Small intestine (tissue), 7 donors: ENCODE results near the gene ARHGAP4. TPM values are rescaled to one million over a fixed set of nuclear protein-coding genes. Genes with fewer than 3 reads are reported as not detected.
A peak's percentile ranks its signal among the peaks of the same experiment; 100 is the strongest.

Experiments
- DNase-seq, 2 donors: peaks; one replicate each; pipeline versions ENCODE4 v3.0.0 to v3.0.0-alpha.2; 2013
- FAIRE-seq: peaks from 2 replicates; lab custom pipeline; 2012; peaks lifted over from hg19 to GRCh38; lab: Jason Lieb, UNC
- H3K27ac ChIP-seq, 3 donors: one replicate each; pipeline ENCODE4 v1.5.1; 2013; ENCODE audit warnings: low read length in 2 of 3, mild to moderate bottlenecking in 2 of 3, control low read depth in 1 of 3, inconsistent platforms in 1 of 3, low read depth in 1 of 3, moderate library complexity in 1 of 3
- H3K27me3 ChIP-seq, 3 donors: one replicate each; pipeline ENCODE4 v1.6.1; 2013; ENCODE audit warnings: low read length in 3 of 3, inconsistent platforms in 1 of 3; ENCODE audit not compliant: control insufficient read depth in 3 of 3, insufficient read depth in 3 of 3
- H3K36me3 ChIP-seq, 3 donors: one replicate each; pipeline ENCODE4 v1.6.1; 2013; ENCODE audit warnings: low read length in 3 of 3, inconsistent platforms in 1 of 3, low read depth in 1 of 3, mild to moderate bottlenecking in 1 of 3, moderate library complexity in 1 of 3; ENCODE audit not compliant: control insufficient read depth in 3 of 3, insufficient read depth in 2 of 3
- H3K4me1 ChIP-seq, 3 donors: one replicate each; pipeline ENCODE4 v1.6.1; 2013; ENCODE audit warnings: low read length in 2 of 3, inconsistent platforms in 1 of 3, low read depth in 1 of 3, mild to moderate bottlenecking in 1 of 3, moderate library complexity in 1 of 3; ENCODE audit not compliant: control insufficient read depth in 3 of 3, insufficient read depth in 2 of 3
- H3K4me3 ChIP-seq, 3 donors: one replicate each; pipeline ENCODE4 v1.5.1; 2013; ENCODE audit warnings: low read length in 3 of 3, control low read depth in 1 of 3, inconsistent platforms in 1 of 3, low read depth in 1 of 3, mild to moderate bottlenecking in 1 of 3, moderate library complexity in 1 of 3
- H3K9me3 ChIP-seq, 2 donors: one replicate each; pipeline ENCODE4 v1.6.1; 2013; ENCODE audit warnings: low read depth in 1 of 2, low read length in 1 of 2; ENCODE audit not compliant: control insufficient read depth in 2 of 2, insufficient read depth in 1 of 2
- WGBS, 3 donors: extraction: QIAGEN DNeasy Blood & Tissue Kit; methylation state at CpG; one replicate each; pipeline ENCODE4 v1.1.7; 2013; 5-methylcytosine and 5-hydroxymethylcytosine counted together
- polyA plus RNA-seq, 4 donors: library from polyadenylated mRNA; stranded (reverse) in 3 of 4; unstranded in 1 of 4; fragments of 200-250 nt in 3 of 4; fragments of 120-200 nt in 1 of 4; gene quantifications; one replicate each; pipeline versions ENCODE4 v1.2.1 to v1.2.3, GENCODE V29; 2013
- donor health status: healthy with polysubstance abuse.
- donor health status: control.
- donor health status: control.
- donor health status: Bipolar disorder and iron deficiency.
- donor health status: healthy.

The ARHGAP4 gene
- polyA plus RNA-seq, 4 donors: 29.8 to 63.0 (median 49.0) TPM

GRCh38 chrX:153934762-153935325, 8.8 kb upstream of the ARHGAP4 start, which contains the start of gene NAA10:
Gene NAA10, minus strand, starts transcription at chrX:153935037. Its CDS starts 133 bp downstream, at chrX:153934904.
- Histone ChIP-seq H3K36me3 (peaks cover 0 to 39% (median 3%) of the 10 kb centered on the region in 3 donors), H3K9me3 (no peaks in the 10 kb centered on the region), H3K27ac (peak within 1 kb of the TSS in 2 of 3 donors; percentile 33 to 58), H3K27me3 (no peaks in the 10 kb centered on the region), H3K4me3 (peak within 1 kb of the TSS; percentile 56 to 89 (median 57)), H3K4me1 (peaks cover 0 to 3% (median 0%) of the 10 kb centered on the region in 3 donors)
- FAIRE-seq (no peak), DNase-seq (peak; percentile 72 to 83)
- WGBS, 3 donors: 0 to 18% (median 1%) methylated on average over 18 to 77 of the region's 87 CpGs

- H3K36me3 ChIP-seq: peaks cover 0 to 40% (median 3%) of the 10 kb centered on the region in 3 donors
- peaks cover 0 to 3% (median 0%) of the 10 kb centered on the region in 3 donors for H3K4me1 ChIP-seq
- no peaks in the 10 kb centered on the region for H3K9me3 ChIP-seq
- peak overlapping the region in 2 of 3 donors; percentile 33 to 58 for H3K27ac ChIP-seq
- WGBS, 3 donors: 4 to 28% (median 8%) methylated on average over 22 to 33 of the region's 33 CpGs
- H3K4me3 ChIP-seq: peak overlapping the region; percentile 56 to 89 (median 57)
- FAIRE-seq (no peak), DNase-seq (no peak)
- H3K27me3 ChIP-seq: no peaks in the 10 kb centered on the region
Observed at GRCh38 chrX:153934148-153934761, 8.2 kb upstream of the ARHGAP4 start.

GRCh38 chrX:153933748-153934147, 7.7 kb upstream of the ARHGAP4 start:
- H3K4me3 ChIP-seq: peak overlapping the region in 2 of 3 donors; percentile 56 to 89
- FAIRE-seq (no peak), DNase-seq (no peak)
- H3K9me3 ChIP-seq: no peaks in the 10 kb centered on the region
- H3K36me3 ChIP-seq: peaks cover 0 to 37% (median 3%) of the 10 kb centered on the region in 3 donors
- H3K27ac ChIP-seq: peak overlapping the region in 1 of 3 donors; percentile 58
- WGBS, 3 donors: 19 to 43% (median 24%) methylated on average over 6 to 7 of the region's 7 CpGs
- peaks cover 0 to 3% (median 3%) of the 10 kb centered on the region in 3 donors for H3K4me1 ChIP-seq
- no peaks in the 10 kb centered on the region for H3K27me3 ChIP-seq

- Histone ChIP-seq H3K27me3 (no peaks in the 10 kb centered on the region), H3K9me3 (no peaks in the 10 kb centered on the region), H3K4me1 (peaks cover 0 to 4% (median 3%) of the 10 kb centered on the region in 3 donors), H3K27ac (no peak overlapping the region), H3K4me3 (no peak overlapping the region), H3K36me3 (peaks cover 0 to 37% (median 3%) of the 10 kb centered on the region in 3 donors)
- no peak for DNase-seq
- no peak for FAIRE-seq
- 86 to 94% (median 89%) methylated on average over 9 to 13 of the region's 13 CpGs for WGBS, 3 donors
Observed at GRCh38 chrX:153932220-153932915, 6.3 kb upstream of the ARHGAP4 start.

- Histone ChIP-seq H3K36me3 (peaks cover 0 to 37% (median 3%) of the 10 kb centered on the region in 3 donors), H3K4me3 (no peak overlapping the region), H3K27ac (no peak overlapping the region), H3K4me1 (peaks cover 0 to 10% (median 3%) of the 10 kb centered on the region in 3 donors), H3K27me3 (no peaks in the 10 kb centered on the region), H3K9me3 (no peaks in the 10 kb centered on the region)
- DNase-seq (no peak), FAIRE-seq (no peak)
- 89 to 96% (median 95%) methylated on average over 13 of the region's 13 CpGs for WGBS, 3 donors
Observed at GRCh38 chrX:153931748-153932147, 5.7 kb upstream of the ARHGAP4 start.

- WGBS, 3 donors: 87 to 95% (median 88%) methylated on average over 7 to 8 of the region's 8 CpGs
- FAIRE-seq (no peak), DNase-seq (no peak)
- Histone ChIP-seq H3K27me3 (no peaks in the 10 kb centered on the region), H3K9me3 (no peaks in the 10 kb centered on the region), H3K4me1 (peaks cover 0 to 16% (median 3%) of the 10 kb centered on the region in 3 donors), H3K27ac (no peak overlapping the region), H3K4me3 (no peak overlapping the region), H3K36me3 (peaks cover 0 to 37% (median 3%) of the 10 kb centered on the region in 3 donors)
Observed at GRCh38 chrX:153931151-153931550, 5.1 kb upstream of the ARHGAP4 start.

- Histone ChIP-seq H3K4me3 (no peak overlapping the region), H3K9me3 (no peaks in the 10 kb centered on the region), H3K4me1 (peaks cover 0 to 21% (median 3%) of the 10 kb centered on the region in 3 donors), H3K27ac (no peak overlapping the region), H3K36me3 (peaks cover 0 to 37% (median 3%) of the 10 kb centered on the region in 3 donors), H3K27me3 (no peaks in the 10 kb centered on the region)
- 87 to 90% (median 89%) methylated on average over 24 to 31 of the region's 31 CpGs for WGBS, 3 donors
- FAIRE-seq (no peak), DNase-seq (no peak)
Observed at GRCh38 chrX:153930011-153930910, 4.2 kb upstream of the ARHGAP4 start.
